A549 (cell line): ENCODE data around the gene TYW1.

Experiments
- BHLHE40 ChIP-seq: IDR thresholded peaks from 2 replicates; pipeline ENCODE4 v1.6.1; 2012; ENCODE audit warnings: low read depth, low read length, inconsistent platforms
- CTCF ChIP-seq: fragments of >200 bp; sonication (Bioruptor Twin); formaldehyde crosslinking; IDR thresholded peaks from 3 replicates; pipeline ENCODE4 v1.5.1; 2016
- NFE2L2 ChIP-seq: fragments of 150-350 bp; conservative IDR thresholded peaks from 2 replicates; pipeline ENCODE4 v1.6.1; 2014; ENCODE audit warnings: low read length
- POLR2A ChIP-seq: IDR thresholded peaks from 2 replicates; pipeline ENCODE4 v1.6.1; 2012; ENCODE audit warnings: mild to moderate bottlenecking, low read length
- POLR2AphosphoS2 ChIP-seq: conservative IDR thresholded peaks from 2 replicates; pipeline ENCODE4 v1.6.1; 2012; ENCODE audit warnings: low read length, improper control_type of control experiment, inconsistent platforms

GRCh38 chr7:67251986-67252558 is 255.4 kb downstream of the TYW1 start:
- TF ChIP-seq CTCF (no peak), POLR2A (no peak), BHLHE40 (no peak), POLR2AphosphoS2 (no peak), NFE2L2 (no peak)
